IMR-90 (cell line): ENCODE data around the gene TEX22. TPM values are rescaled to one million over a fixed set of nuclear protein-coding genes. Genes with fewer than 3 reads are reported as not detected.

Source experiments
- ATAC-seq: fragments of 200-7000 bp; cut with Tn5 transposase; 2 replicates; pipeline ENCODE4 v1.9.1; 2020; ENCODE audit warnings: low read depth, mild to moderate bottlenecking, moderate library complexity
- BruUV-seq: library from RNA; stranded (reverse); fragments of 400-500 nt; replicated peaks from 2 replicates; lab custom pipeline; 2021; lab: Mats Ljungman, UMichigan
- CTCF ChIA-PET: fragments of 300-600 bp; formaldehyde crosslinking; extraction: SDS; loops from one replicate; lab custom pipeline; 2021; ENCODE audit warnings: antibody characterized with exemption; lab: Yijun Ruan, JAX
- POLR2A ChIA-PET: fragments of 300-600 bp; sonication (Branson Sonifier 250); formaldehyde crosslinking; loops from one replicate; lab custom pipeline; 2022; ENCODE audit warnings: antibody characterized with exemption; ENCODE audit not compliant: unreplicated experiment; lab: Charles Lee
- DNase-seq: peaks from one replicate; pipeline ENCODE4 v3.0.0; 2013
- H2AFZ ChIP-seq: replicated peaks from 2 replicates; pipeline ENCODE3; 2013; ENCODE audit warnings: low read length, mild to moderate bottlenecking; ENCODE audit not compliant: poor library complexity
- H2AK5ac ChIP-seq: 2 replicates; pipeline ENCODE4 v1.6.1; 2013; ENCODE audit warnings: low read depth, low read length, inconsistent platforms
- H2AK9ac ChIP-seq: replicated peaks from 2 replicates; pipeline ENCODE3; 2013; ENCODE audit warnings: mild to moderate bottlenecking, low read depth, low read length, moderate library complexity; ENCODE audit not compliant: poor library complexity
- H2BK120ac ChIP-seq: 2 replicates; pipeline ENCODE4 v1.6.1; 2013; ENCODE audit warnings: low read depth, low read length, inconsistent platforms
- H2BK15ac ChIP-seq: 3 replicates; pipeline ENCODE4 v1.6.1; 2013; ENCODE audit warnings: low read depth, low read length, inconsistent platforms
- H2BK20ac ChIP-seq: 2 replicates; pipeline ENCODE4 v1.6.1; 2013; ENCODE audit warnings: low read depth, mild to moderate bottlenecking, inconsistent platforms, low read length, moderate library complexity
- H2BK5ac ChIP-seq: 2 replicates; pipeline ENCODE4 v1.6.1; 2013; ENCODE audit warnings: mild to moderate bottlenecking, low read depth, low read length, inconsistent platforms; ENCODE audit not compliant: poor library complexity, severe bottlenecking
- H3K14ac ChIP-seq: replicated peaks from 2 replicates; pipeline ENCODE4 v1.6.1; 2013; ENCODE audit warnings: low read depth, low read length, inconsistent platforms
- H3K18ac ChIP-seq: 2 replicates; pipeline ENCODE4 v1.6.1; 2013; ENCODE audit warnings: low read depth, low read length, control low read depth
- H3K23ac ChIP-seq: 2 replicates; pipeline ENCODE4 v1.6.1; 2013; ENCODE audit warnings: low read depth, low read length, inconsistent platforms
- H3K27ac ChIP-seq: 2 replicates; pipeline ENCODE4 v1.5.1; 2013; ENCODE audit warnings: mild to moderate bottlenecking, control low read depth, low read length; ENCODE audit not compliant: insufficient read depth
- H3K27me3 ChIP-seq: 2 replicates; pipeline ENCODE4 v1.6.1; 2013; ENCODE audit warnings: low read length; ENCODE audit not compliant: control insufficient read depth, insufficient read depth
- H3K36me3 ChIP-seq: 2 replicates; pipeline ENCODE4 v1.6.1; 2013; ENCODE audit warnings: low read length, mixed read lengths; ENCODE audit not compliant: control insufficient read depth, insufficient read depth
- H3K4ac ChIP-seq: 2 replicates; pipeline ENCODE4 v1.6.1; 2013; ENCODE audit warnings: low read depth, low read length, inconsistent platforms
- H3K4me1 ChIP-seq: 2 replicates; pipeline ENCODE4 v1.6.1; 2013; ENCODE audit warnings: low read length, mixed read lengths; ENCODE audit not compliant: control insufficient read depth, insufficient read depth
- H3K4me2 ChIP-seq: 2 replicates; pipeline ENCODE4 v1.6.1; 2013; ENCODE audit warnings: low read depth, mild to moderate bottlenecking, control low read depth, low read length, moderate library complexity
- H3K4me3 ChIP-seq: 2 replicates; pipeline ENCODE4 v1.5.1; 2013; ENCODE audit warnings: low read depth, mild to moderate bottlenecking, control low read depth, low read length, moderate library complexity; ENCODE audit not compliant: insufficient read depth
- H3K56ac ChIP-seq: 2 replicates; pipeline ENCODE4 v1.6.1; 2013; ENCODE audit warnings: low read length, inconsistent platforms; ENCODE audit not compliant: insufficient read depth; ENCODE audit errors: extremely low read depth
- H3K79me1 ChIP-seq, 2 experiments: 2 replicates each; pipeline ENCODE4 v1.6.1; 2013; ENCODE audit warnings: low read length in 2 of 2, inconsistent platforms in 1 of 2, low read depth in 1 of 2
- H3K9ac ChIP-seq: 2 replicates; pipeline ENCODE4 v1.6.1; 2013; ENCODE audit warnings: low read depth, low read length, control low read depth
- H3K9me1 ChIP-seq: 2 replicates; pipeline ENCODE4 v1.6.1; 2013; ENCODE audit warnings: low read length, inconsistent platforms; ENCODE audit not compliant: insufficient read depth
- H3K9me3 ChIP-seq: 2 replicates; pipeline ENCODE4 v1.6.1; 2013; ENCODE audit warnings: low read length; ENCODE audit not compliant: control insufficient read depth, insufficient read depth
- H4K20me1 ChIP-seq: 2 replicates; pipeline ENCODE4 v1.6.1; 2013; ENCODE audit warnings: low read length, inconsistent platforms; ENCODE audit not compliant: insufficient read depth
- H4K5ac ChIP-seq: 2 replicates; pipeline ENCODE4 v1.6.1; 2013; ENCODE audit warnings: mild to moderate bottlenecking, low read depth, low read length, control low read depth
- H4K8ac ChIP-seq, 2 experiments: 2 replicates each; pipeline ENCODE4 v1.6.1; 2013; ENCODE audit warnings: low read depth in 2 of 2, low read length in 2 of 2, control low read depth in 1 of 2, inconsistent platforms in 1 of 2
- H4K91ac ChIP-seq: 2 replicates; pipeline ENCODE4 v1.6.1; 2013; ENCODE audit warnings: low read depth, low read length, inconsistent platforms; ENCODE audit not compliant: insufficient read depth
- BHLHE40 ChIP-seq: fragments of 150-350 bp; IDR thresholded peaks from 2 replicates; pipeline ENCODE4 v1.6.1; 2016; ENCODE audit warnings: mild to moderate bottlenecking, low read depth, low read length
- CEBPB ChIP-seq: IDR thresholded peaks from 2 replicates; pipeline ENCODE4 v1.6.1; 2012; ENCODE audit warnings: low read depth, low read length, improper control_type of control experiment
- CHD1 ChIP-seq: IDR thresholded peaks from 2 replicates; pipeline ENCODE4 v1.6.1; 2012; ENCODE audit warnings: low read depth, low read length, improper control_type of control experiment
- CTCF ChIP-seq: conservative IDR thresholded peaks from 2 replicates; pipeline ENCODE4 v1.5.1; 2012; ENCODE audit warnings: mild to moderate bottlenecking, low read depth, low read length, improper control_type of control experiment
- FOS ChIP-seq: fragments of 150-350 bp; IDR thresholded peaks from 2 replicates; pipeline ENCODE4 v1.6.1; 2016; ENCODE audit warnings: low read depth, low read length
- MAZ ChIP-seq: IDR thresholded peaks from 2 replicates; pipeline ENCODE4 v1.6.1; 2012; ENCODE audit warnings: low read depth, mild to moderate bottlenecking, low read length, improper control_type of control experiment, moderate library complexity, borderline replicate concordance
- MXI1 ChIP-seq: IDR thresholded peaks from 2 replicates; pipeline ENCODE4 v1.6.1; 2012; ENCODE audit warnings: low read depth, mild to moderate bottlenecking, low read length, moderate library complexity, borderline replicate concordance
- NFE2L2 ChIP-seq: fragments of 150-350 bp; IDR thresholded peaks from 2 replicates; pipeline ENCODE4 v1.6.1; 2016; ENCODE audit warnings: low read depth, mild to moderate bottlenecking, low read length
- RAD21 ChIP-seq: IDR thresholded peaks from 2 replicates; pipeline ENCODE4 v1.6.1; 2012; ENCODE audit warnings: low read length, improper control_type of control experiment
- RCOR1 ChIP-seq: IDR thresholded peaks from 2 replicates; pipeline ENCODE4 v1.6.1; 2012; ENCODE audit warnings: mild to moderate bottlenecking, low read length, improper control_type of control experiment; ENCODE audit not compliant: insufficient replicate concordance
- SMC3 ChIP-seq: fragments of 150-350 bp; IDR thresholded peaks from 2 replicates; pipeline ENCODE4 v1.6.1; 2016; ENCODE audit warnings: low read depth, mild to moderate bottlenecking, antibody characterized with exemption, low read length, moderate library complexity
- WGBS, 2 experiments: methylation state at CpG; one replicate each; pipeline versions ENCODE4 v1.1.5 to v1.1.7; 2013; ENCODE audit warnings: missing lambda C conversion rate in 2 of 2; ENCODE audit not compliant: insufficient read length in 1 of 2; ENCODE audit errors: extremely low coverage in 2 of 2; 5-methylcytosine and 5-hydroxymethylcytosine counted together
- dilution Hi-C: fragments of 300-500 bp; cut with HindIII; formaldehyde crosslinking; loops from one replicate; pipeline ENCODE4 v1.14.3; 2018; ENCODE audit warnings: low sequenced_read_pairs; ENCODE audit not compliant: unreplicated experiment
- in situ Hi-C: fragments of 300-500 bp; cut with MboI; formaldehyde crosslinking; loops from 3 replicates; pipeline ENCODE4 v1.14.3; 2019; ENCODE audit warnings: low sequenced_read_pairs, inconsistent platforms, mixed read lengths
- intact Hi-C: fragments of 100-400 bp; cut with micrococcal nuclease; formaldehyde crosslinking; loops from 2 replicates; pipeline ENCODE4 v1.10.0; 2022
- polyA plus RNA-seq, 3 experiments: library from polyadenylated mRNA; depleted of rRNA; stranded (reverse); fragments of >200 nt; gene quantifications; 2 replicates each; pipeline ENCODE4 v1.2.3, GENCODE V29; 2012; ENCODE audit warnings: low replicate concordance in 1 of 3
- total RNA-seq: library from RNA; depleted of rRNA; stranded (reverse); fragments of >200 nt; gene quantifications from 2 replicates; pipeline ENCODE4 v1.2.3, GENCODE V29; 2012

The TEX22 gene
- total and polyA plus RNA-seq, 2 of the 4 experiments (the other 2 are of a cell fraction) = 0.10 to 0.18 TPM

GRCh38 chr14:105365681-105366080 is 32.7 kb upstream of the TEX22 start:
- ChIA-PET CTCF (no interaction called here), POLR2A (no interaction called here)
- Histone ChIP-seq H3K4me2 (no peak overlapping the region), H3K14ac (no peak overlapping the region), H4K20me1 (peaks cover 4% of the 10 kb centered on the region), H3K27me3 (no peaks in the 10 kb centered on the region), H3K79me1 (no peaks in the 10 kb centered on the region; a peak in 1 of 4 replicates), H3K23ac (no peak overlapping the region), H3K9me1 (peaks cover 3% of the 10 kb centered on the region), H4K91ac (no peak overlapping the region), H3K4me3 (no peak overlapping the region), H4K8ac (no peak overlapping the region), H2BK120ac (no peak overlapping the region), H3K4ac (no peak overlapping the region), H3K9ac (no peak overlapping the region), H3K56ac (no peak overlapping the region), H3K9me3 (no peaks in the 10 kb centered on the region), H2AFZ (no peak overlapping the region), H3K4me1 (peaks cover 2% of the 10 kb centered on the region; the same call in 1 of the 2 replicates), H3K27ac (no peak overlapping the region), H2AK5ac (no peak overlapping the region), H2BK20ac (no peak overlapping the region), H3K18ac (no peak overlapping the region), H2AK9ac (no peak overlapping the region), H4K5ac (no peak overlapping the region), H2BK15ac (no peak overlapping the region), H3K36me3 (peaks cover 19% of the 10 kb centered on the region), H2BK5ac (no peak overlapping the region)
- DNase-seq = no peak
- no TSS peak for BruUV-seq
- intact Hi-C loops (no loop called here), in situ Hi-C loops (no loop called here), dilution Hi-C loops (no loop called here)
- 100% methylated on average over 5 of the region's 12 CpGs; no CpG with 5 or more reads in 1 of the 2 experiments for WGBS, 2 experiments
- TF ChIP-seq CTCF = no peak
- no peak for TF ChIP-seq MXI1
- TF ChIP-seq RCOR1 = no peak
- TF ChIP-seq SMC3 = no peak
- TF ChIP-seq MAZ = no peak
- TF ChIP-seq RAD21 = no peak
- no peak for TF ChIP-seq BHLHE40
- no peak for TF ChIP-seq CEBPB
- no peak for TF ChIP-seq FOS
- TF ChIP-seq CHD1 = no peak
- no peak for TF ChIP-seq NFE2L2
- ATAC-seq = no peak
